Activated naive CD4-positive, alpha-beta T cell treated with anti-CD3 and anti-CD28 coated beads for 36 hours (primary cell): ENCODE results near the gene TNFAIP1. TPM values are rescaled to one million over a fixed set of nuclear protein-coding genes. Genes with fewer than 3 reads are reported as not detected.

Experiments used
- CTCF ChIA-PET: fragments of 350-600 bp; sonication (Branson Sonifier 250); formaldehyde crosslinking; loops from one replicate; lab custom pipeline; 2021; ENCODE audit warnings: antibody characterized with exemption; lab: Charles Lee
- DNase-seq: peaks from one replicate; pipeline ENCODE4 v3.0.0-alpha.2; 2020
- H3K27ac Mint-ChIP-seq: one replicate; pipeline ENCODE4 v1.8.0; 2021; ENCODE audit warnings: mild to moderate bottlenecking, mixed read lengths
- H3K27me3 Mint-ChIP-seq: one replicate; pipeline ENCODE4 v1.8.0; 2021; ENCODE audit warnings: low read depth, mixed read lengths
- H3K36me3 Mint-ChIP-seq: one replicate; pipeline ENCODE4 v1.8.0; 2021; ENCODE audit warnings: low read depth, mixed read lengths
- H3K4me1 Mint-ChIP-seq: one replicate; pipeline ENCODE4 v1.8.0; 2021; ENCODE audit warnings: low read depth, mixed read lengths
- H3K4me3 Mint-ChIP-seq: one replicate; pipeline ENCODE4 v1.8.0; 2021; ENCODE audit warnings: mild to moderate bottlenecking, moderate library complexity, mixed read lengths
- H3K9me3 Mint-ChIP-seq: one replicate; pipeline ENCODE4 v1.8.0; 2021; ENCODE audit warnings: mixed read lengths
- intact Hi-C: fragments of 100-400 bp; cut with micrococcal nuclease; formaldehyde crosslinking; loops from one replicate; pipeline ENCODE4 v1.15.1; 2023
- total RNA-seq, 2 experiments: library from RNA; stranded (reverse); gene quantifications; one replicate each; pipeline ENCODE4 v1.2.3, GENCODE V29; 2021

Gene TNFAIP1
- total RNA-seq, 2 experiments from 2014 or later: 18.6 to 18.7 TPM

DNA sequence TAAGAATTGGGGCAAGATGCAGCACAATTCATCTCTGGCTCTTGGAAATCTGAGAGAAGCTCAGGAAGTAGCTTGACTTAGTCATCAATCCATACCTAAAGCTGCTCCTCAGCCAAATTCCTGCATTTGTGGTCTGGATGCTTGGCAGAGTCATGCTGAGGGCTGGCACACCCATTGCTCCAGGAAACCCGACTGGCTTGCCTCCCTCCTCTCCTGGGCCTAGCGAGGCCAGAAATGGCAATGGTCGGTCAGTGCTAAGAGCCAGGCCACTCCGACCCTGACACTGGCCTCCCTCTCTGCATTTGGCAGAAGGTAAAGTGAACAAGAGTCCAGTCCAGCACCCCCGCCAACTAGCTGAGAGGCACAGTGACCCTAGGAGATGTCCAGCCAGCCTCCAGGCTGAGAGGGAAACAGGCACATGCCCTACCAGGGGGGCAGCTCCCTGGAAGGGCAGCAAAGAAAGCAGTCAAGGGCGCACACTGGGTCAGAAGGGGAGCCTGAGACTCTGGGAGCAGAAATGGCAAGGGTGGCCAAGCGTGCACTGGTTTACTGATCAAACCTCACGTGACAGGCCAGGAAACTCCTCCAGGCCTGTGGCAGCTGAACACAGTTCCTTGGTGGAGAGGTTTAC is 11.8 kb downstream of the TNFAIP1 start:
- H3K27ac Mint-ChIP-seq: no peak overlapping the region
- H3K27me3 Mint-ChIP-seq: no peaks in the 10 kb centered on the region
- CTCF ChIA-PET: interaction anchor here (1.3 kb wide), 1 partner anchor 10 kb away, joined by 5 read pairs; the partner anchor contains the start of gene POLDIP2
- peaks cover 29% of the 10 kb centered on the region for H3K36me3 Mint-ChIP-seq
- H3K4me3 Mint-ChIP-seq: no peak overlapping the region
- peaks cover 2% of the 10 kb centered on the region for H3K4me1 Mint-ChIP-seq
- H3K9me3 Mint-ChIP-seq: no peaks in the 10 kb centered on the region
- no peak for DNase-seq
- intact Hi-C loops: no loop called here

DNA sequence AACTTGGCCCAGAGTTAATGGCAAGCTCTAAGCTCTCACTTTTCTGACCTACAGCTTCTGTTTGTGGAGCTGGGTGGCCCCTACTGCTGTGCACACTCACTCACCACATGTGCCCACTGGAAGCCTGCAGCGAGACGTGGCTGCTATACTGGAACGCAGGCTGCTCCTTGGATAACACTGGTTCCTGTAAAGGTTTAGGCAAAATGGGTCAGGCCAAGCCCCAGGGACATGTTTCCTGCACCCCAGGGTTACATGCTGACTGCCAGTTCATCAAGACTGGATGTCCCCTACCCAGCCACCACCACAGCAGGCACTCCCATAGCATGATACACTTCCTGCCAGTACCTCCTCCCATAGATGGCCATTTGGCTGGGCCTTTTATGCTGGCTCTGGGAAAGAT is 13.4 kb downstream of the TNFAIP1 start:
- CTCF ChIA-PET: no interaction called here
- no peak for DNase-seq
- H3K27me3 Mint-ChIP-seq: no peaks in the 10 kb centered on the region
- H3K27ac Mint-ChIP-seq: no peak overlapping the region
- H3K4me3 Mint-ChIP-seq: no peak overlapping the region
- intact Hi-C loops: no loop called here
- H3K9me3 Mint-ChIP-seq: no peaks in the 10 kb centered on the region
- H3K36me3 Mint-ChIP-seq: peaks cover 27% of the 10 kb centered on the region
- no peaks in the 10 kb centered on the region for H3K4me1 Mint-ChIP-seq

DNA sequence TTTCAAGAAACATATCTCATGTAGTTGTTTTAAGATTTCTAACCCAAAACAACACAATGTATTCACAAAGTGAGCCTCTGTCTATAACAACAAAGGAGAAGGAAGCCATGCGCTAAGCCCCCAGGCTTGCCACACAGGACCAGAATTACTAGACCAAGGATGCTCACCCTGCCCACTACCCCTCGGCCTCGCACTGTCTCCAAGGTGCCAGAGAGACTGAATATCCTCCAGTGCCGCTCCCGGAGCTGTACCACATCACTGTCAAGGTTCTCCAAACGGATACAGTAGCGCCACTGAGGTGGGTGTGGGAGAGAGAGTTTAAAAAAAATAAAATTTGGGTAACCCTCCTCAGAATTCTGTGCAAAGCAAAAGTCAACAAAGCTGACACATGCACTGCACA is 14.7 kb downstream of the TNFAIP1 start:
- H3K4me3 Mint-ChIP-seq: no peak overlapping the region
- no peak overlapping the region for H3K27ac Mint-ChIP-seq
- CTCF ChIA-PET: interaction anchor here (0.7 kb wide), 1 partner anchor 24 kb away, joined by 3 read pairs; no protein-coding TSS in a partner anchor
- peaks cover 5% of the 10 kb centered on the region for H3K4me1 Mint-ChIP-seq
- H3K27me3 Mint-ChIP-seq: no peaks in the 10 kb centered on the region
- H3K9me3 Mint-ChIP-seq: no peaks in the 10 kb centered on the region
- intact Hi-C loops: no loop called here
- peaks cover 34% of the 10 kb centered on the region for H3K36me3 Mint-ChIP-seq
- no peak for DNase-seq

DNA sequence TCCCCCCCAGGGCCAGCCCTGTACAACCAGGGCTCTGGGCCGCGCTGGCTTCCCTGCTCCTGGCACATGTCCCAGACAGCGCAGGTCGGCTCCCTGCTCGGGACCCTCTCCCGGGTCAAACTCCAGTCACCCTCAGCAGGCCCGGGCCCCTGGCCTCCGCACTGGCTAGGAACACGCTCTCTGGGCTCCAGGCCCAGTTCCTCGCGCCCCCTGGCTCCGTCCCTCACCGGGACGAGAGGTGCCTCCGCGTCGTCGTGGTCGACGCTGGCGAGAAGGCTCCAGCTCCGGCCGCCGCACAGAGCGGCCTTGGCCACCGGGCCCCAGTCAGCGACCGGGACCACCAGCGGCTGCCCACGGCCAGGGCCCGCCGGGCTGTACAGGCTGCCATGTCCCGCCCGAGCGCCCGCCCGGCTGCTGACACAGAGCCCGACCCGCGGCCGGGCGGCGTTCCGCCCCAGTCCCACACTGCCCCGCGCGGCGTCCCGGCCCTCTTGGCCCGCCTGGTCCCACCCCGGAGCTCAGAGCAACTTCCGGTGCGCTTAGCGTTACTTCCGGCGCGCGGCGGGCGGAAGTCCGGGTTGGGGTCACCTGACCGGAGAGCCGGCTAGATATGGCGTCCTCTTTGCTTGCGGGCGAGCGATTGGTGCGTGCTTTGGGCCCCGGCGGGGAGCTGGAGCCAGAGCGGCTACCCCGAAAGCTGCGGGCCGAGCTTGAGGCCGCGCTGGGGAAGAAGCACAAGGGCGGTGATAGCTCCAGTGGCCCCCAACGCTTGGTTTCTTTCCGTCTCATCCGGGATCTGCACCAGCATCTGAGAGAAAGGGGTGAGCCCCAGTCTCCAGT is 21.7 kb downstream of the TNFAIP1 start, which contains the start of gene POLDIP2:
TSS of gene POLDIP2 (minus strand) at position 467 of the 840 bp plus-strand sequence. CDS start at position 388, 79 bp downstream.
- H3K4me3 Mint-ChIP-seq: peak within 1 kb of the TSS; percentile 94
- H3K9me3 Mint-ChIP-seq: no peaks in the 10 kb centered on the region
- peaks cover 14% of the 10 kb centered on the region for H3K36me3 Mint-ChIP-seq
- H3K27ac Mint-ChIP-seq: peak within 1 kb of the TSS; percentile 74
- peak; percentile 97 for DNase-seq
- peaks cover 33% of the 10 kb centered on the region for H3K4me1 Mint-ChIP-seq
- H3K27me3 Mint-ChIP-seq: no peaks in the 10 kb centered on the region
- intact Hi-C loops: loop anchor here (1.0 to 5.0 kb wide), 7 partner anchors 14 to 242 kb away; partner anchors contain the start of genes IFT20, SARM1, SLC46A1 and SPAG5
- CTCF ChIA-PET: interaction anchor here (1.0 to 2.3 kb wide), 7 partner anchors 11 to 192 kb away, joined by 3 to 6 read pairs (median 4); partner anchors contain the start of genes IFT20 and TNFAIP1

DNA sequence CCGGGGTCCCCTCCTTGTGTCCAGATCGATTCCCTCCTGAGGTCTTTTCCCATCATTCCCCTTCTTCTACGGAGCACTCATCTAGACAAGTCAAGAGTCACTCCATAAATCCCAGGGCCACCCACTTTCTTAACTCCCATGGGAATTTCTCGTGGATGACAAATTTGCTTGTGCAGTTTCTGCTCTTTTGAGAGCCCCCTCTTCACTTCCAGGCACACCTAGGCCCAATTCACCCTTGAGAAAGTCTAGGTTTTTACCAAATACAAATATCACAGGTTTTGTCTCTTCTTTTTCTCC is 22.3 kb downstream of the TNFAIP1 start:
- Mint-ChIP-seq H3K27me3 (no peaks in the 10 kb centered on the region), H3K36me3 (peaks cover 14% of the 10 kb centered on the region), H3K9me3 (no peaks in the 10 kb centered on the region), H3K4me1 (peaks cover 33% of the 10 kb centered on the region), H3K27ac (peak overlapping the region; percentile 74), H3K4me3 (peak overlapping the region; percentile 94)
- intact Hi-C loops: loop anchor here (1.0 to 5.0 kb wide), 7 partner anchors 13 to 241 kb away; partner anchors contain the start of genes IFT20, SARM1, SLC46A1 and SPAG5
- CTCF ChIA-PET: interaction anchor here (1.0 to 2.3 kb wide), 5 partner anchors 11 to 191 kb away, joined by 3 to 6 read pairs (median 4); partner anchors contain the start of genes IFT20 and TNFAIP1
- no peak for DNase-seq

DNA sequence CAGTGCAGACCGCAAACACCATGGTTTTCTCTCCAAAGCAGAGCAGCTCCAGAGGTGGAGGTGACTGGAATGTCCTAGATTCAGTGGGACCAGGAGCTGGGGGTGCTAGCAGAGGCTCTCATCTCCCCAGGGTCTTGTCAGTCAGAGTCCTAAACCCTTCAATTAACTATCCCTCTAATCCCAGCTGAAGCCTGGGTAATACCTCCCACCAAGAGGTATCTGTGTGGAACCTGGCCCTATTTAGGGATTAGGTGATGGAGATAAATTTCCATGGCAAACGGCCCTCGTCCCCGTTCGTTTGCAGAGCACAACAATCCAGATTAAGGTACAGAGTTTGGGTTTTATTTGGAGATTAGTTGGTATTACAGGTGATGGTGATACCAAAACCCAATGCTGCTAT is 27.6 kb downstream of the TNFAIP1 start:
- Mint-ChIP-seq H3K36me3 (peaks cover 12% of the 10 kb centered on the region), H3K27ac (no peak overlapping the region), H3K4me1 (peaks cover 10% of the 10 kb centered on the region), H3K4me3 (no peak overlapping the region), H3K9me3 (no peaks in the 10 kb centered on the region), H3K27me3 (no peaks in the 10 kb centered on the region)
- intact Hi-C loops: no loop called here
- CTCF ChIA-PET: no interaction called here
- DNase-seq: no peak

DNA sequence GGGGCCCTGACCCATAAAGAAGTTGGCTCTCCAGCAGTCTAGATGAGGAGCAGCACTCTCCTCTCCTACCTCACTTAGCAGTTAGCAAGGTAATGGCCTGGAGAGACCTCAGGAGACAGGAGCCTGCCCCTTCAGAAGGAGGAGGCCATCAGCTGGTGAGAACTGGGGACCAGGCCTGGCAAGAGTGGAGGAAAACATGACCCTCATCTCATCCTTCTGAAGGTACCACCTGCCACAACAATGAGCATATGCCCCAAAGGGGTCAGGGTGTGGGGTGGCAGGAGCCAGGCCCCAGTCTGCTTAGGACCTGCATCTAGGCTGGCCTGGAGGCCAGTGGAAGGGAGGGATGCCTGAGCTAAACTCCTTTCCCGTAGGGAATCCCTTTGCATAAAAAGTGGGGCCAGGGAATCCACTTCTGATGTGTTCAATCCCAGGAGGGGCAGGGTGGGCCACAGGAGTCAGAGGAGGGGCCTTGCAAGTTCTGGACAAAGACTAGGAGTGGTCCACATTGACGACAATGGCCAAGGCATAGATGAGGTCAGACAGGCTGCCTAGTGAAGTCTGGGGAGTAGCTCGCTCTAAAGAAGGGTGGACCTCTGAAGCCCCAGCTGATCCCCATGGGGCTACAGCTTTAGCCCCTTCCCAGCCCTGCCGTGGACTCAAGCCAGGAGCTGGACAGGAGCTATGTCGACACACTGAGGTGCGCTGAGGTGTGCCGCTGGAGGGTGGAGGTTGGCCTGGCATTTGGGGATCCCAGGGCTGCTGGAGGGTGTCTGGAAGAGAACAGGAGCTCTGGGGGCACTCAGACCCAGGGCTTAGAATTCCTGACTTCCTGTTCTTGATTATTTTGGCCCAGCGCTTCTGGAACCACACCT is 28.5 kb downstream of the TNFAIP1 start:
- Mint-ChIP-seq H3K27me3 (no peaks in the 10 kb centered on the region), H3K9me3 (no peaks in the 10 kb centered on the region), H3K27ac (no peak overlapping the region), H3K4me1 (peaks cover 3% of the 10 kb centered on the region), H3K4me3 (no peak overlapping the region), H3K36me3 (peaks cover 12% of the 10 kb centered on the region)
- CTCF ChIA-PET: no interaction called here
- no peak for DNase-seq
- intact Hi-C loops: no loop called here

DNA sequence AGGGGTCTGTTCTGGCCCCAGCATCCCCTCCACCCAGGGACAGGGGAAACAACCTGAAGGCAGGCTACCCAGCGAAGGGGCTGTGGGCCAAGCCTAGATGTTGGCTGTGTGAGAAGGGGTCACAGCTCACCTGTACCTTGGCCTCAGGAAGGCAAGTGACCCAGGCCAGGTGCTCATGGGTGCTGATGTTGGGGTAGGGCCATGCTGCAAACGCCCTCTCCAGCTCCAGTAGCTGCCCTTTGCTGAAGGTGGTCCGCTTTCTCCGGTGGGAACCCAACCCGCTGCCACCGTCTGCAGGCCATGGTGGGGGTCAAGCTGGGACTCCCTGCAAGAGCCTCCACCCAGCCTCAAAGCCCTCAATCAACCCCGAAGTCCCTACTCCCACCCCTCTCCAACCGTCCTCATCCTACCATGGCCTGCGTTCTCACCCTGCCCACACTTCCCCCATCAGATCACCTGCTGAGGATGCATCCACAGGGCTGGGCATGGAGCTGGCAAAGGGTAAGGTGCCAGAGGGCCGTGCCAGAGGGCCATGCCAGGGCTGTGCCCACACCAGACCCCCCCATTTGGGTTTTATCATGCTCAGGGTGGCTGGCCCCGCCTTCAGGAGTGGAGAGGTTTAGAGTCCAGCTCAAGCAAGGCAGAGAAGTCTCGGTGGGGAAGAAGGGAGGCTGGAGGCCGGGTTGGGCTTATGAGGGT is 29.3 kb downstream of the TNFAIP1 start, which contains the start of gene SEBOX:
TSS of gene SEBOX (minus strand) at position 535 of the 699 bp plus-strand sequence. CDS start at position 487, 48 bp downstream.
- no peak for DNase-seq
- H3K4me3 Mint-ChIP-seq: no peak within 1 kb of the TSS
- no peaks in the 10 kb centered on the region for H3K4me1 Mint-ChIP-seq
- H3K27me3 Mint-ChIP-seq: no peaks in the 10 kb centered on the region
- no peaks in the 10 kb centered on the region for H3K9me3 Mint-ChIP-seq
- H3K27ac Mint-ChIP-seq: no peak within 1 kb of the TSS
- CTCF ChIA-PET: no interaction called here
- intact Hi-C loops: no loop called here
- H3K36me3 Mint-ChIP-seq: peaks cover 12% of the 10 kb centered on the region

DNA sequence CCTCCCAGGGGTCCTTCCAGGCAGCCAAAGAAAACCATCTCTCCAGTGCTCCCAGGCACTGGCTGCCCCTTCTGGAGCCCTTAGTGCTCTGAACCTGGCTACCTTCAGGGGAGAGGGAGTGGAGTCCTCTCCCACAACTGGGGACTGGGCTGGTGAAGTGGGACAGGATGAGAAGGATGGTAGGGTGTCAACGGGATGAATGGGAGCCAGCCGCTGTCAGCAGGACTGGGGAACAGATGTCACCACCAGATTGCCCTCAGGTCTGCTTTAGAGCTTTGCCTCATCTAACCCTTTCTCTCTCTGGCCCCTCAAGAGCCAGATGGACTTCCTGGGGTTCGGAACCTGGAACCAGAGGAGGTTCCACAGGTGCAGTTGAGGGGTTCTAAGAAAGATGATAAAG is 29.9 kb downstream of the TNFAIP1 start:
- H3K4me1 Mint-ChIP-seq: no peaks in the 10 kb centered on the region
- no peak overlapping the region for H3K27ac Mint-ChIP-seq
- no peak overlapping the region for H3K4me3 Mint-ChIP-seq
- CTCF ChIA-PET: no interaction called here
- no peak for DNase-seq
- H3K36me3 Mint-ChIP-seq: peaks cover 12% of the 10 kb centered on the region
- H3K9me3 Mint-ChIP-seq: no peaks in the 10 kb centered on the region
- no peaks in the 10 kb centered on the region for H3K27me3 Mint-ChIP-seq
- intact Hi-C loops: no loop called here

DNA sequence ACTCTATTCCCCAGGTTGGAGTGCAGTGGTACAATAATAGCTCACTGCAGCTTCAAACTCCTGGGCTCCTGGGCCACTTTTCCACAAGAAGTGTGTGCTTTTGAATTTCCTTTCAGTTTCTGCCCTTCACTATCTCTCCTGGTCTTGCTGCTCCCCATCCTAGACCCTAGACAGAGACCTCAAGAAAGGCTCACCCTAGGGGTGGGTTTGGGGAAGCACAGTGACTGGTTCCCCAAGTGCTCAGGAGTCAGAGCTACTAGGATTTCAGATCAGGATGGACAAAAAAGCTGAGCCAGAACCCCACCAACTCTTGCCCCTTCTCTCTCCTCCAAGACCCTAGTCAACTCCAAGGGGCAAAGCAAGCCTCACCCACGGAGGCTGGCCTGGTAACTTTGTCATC is 31.0 kb downstream of the TNFAIP1 start:
- intact Hi-C loops: no loop called here
- H3K27ac Mint-ChIP-seq: no peak overlapping the region

DNA sequence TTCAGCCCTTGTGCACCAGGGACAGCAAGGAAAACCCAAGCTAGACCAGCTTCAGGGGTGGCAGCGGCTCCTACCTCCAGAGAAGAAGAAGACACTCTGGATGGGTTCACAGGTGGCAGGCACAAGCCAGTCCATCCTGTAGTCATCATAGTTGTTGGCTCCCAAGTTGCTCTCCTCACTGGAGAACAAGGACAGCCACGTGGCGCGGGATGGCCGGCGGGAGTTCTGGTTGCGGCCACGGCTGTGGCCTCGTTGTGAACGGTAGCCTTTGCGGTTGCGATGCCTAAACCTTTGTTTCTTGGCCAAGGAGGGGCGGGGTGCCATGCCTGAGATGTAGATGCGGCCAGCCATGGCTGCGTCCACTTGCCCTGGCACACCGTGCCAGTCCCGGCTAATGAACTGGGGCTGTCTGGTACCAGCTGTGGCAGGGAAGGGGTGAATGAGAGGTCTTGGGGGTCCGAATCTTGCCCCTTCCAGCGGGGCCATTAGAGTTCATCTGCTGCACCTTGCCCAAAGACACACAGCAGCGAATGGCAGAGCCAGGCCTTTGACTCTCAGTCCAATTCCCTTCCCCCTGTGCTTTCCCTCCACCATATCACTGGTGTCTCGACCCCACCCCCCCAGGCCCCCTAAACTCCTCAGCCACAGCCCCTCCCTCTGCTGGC is 32.2 kb downstream of the TNFAIP1 start:
- no peak for DNase-seq
- intact Hi-C loops: no loop called here
- CTCF ChIA-PET: no interaction called here
- peaks cover 11% of the 10 kb centered on the region for H3K4me1 Mint-ChIP-seq
- H3K27ac Mint-ChIP-seq: no peak overlapping the region
- H3K36me3 Mint-ChIP-seq: peaks cover 7% of the 10 kb centered on the region
- no peaks in the 10 kb centered on the region for H3K27me3 Mint-ChIP-seq
- no peaks in the 10 kb centered on the region for H3K9me3 Mint-ChIP-seq
- no peak overlapping the region for H3K4me3 Mint-ChIP-seq

More for the DNA sequence above, 31.0 kb downstream of the TNFAIP1 start:
- DNase-seq: no peak
- Mint-ChIP-seq H3K27me3 (no peaks in the 10 kb centered on the region), H3K9me3 (no peaks in the 10 kb centered on the region), H3K4me1 (peaks cover 4% of the 10 kb centered on the region), H3K4me3 (no peak overlapping the region), H3K36me3 (peaks cover 7% of the 10 kb centered on the region)
- CTCF ChIA-PET: no interaction called here
